H9 (cell line): ENCODE measurements around the gene TMSB15A. TPM values are rescaled to one million over a fixed set of nuclear protein-coding genes. Genes with fewer than 3 reads are reported as not detected.

Experiments
- DNase-seq: peaks from one replicate; pipeline ENCODE4 v3.0.0-alpha.2; 2017
- H2AFZ ChIP-seq: one replicate; pipeline ENCODE4 v1.6.1; 2013; ENCODE audit warnings: mild to moderate bottlenecking, low read length, control low read depth, moderate library complexity
- H2AK5ac ChIP-seq: 2 replicates; pipeline ENCODE4 v1.6.1; 2013; ENCODE audit warnings: low read length, control low read depth, mixed read lengths; ENCODE audit not compliant: insufficient read length
- H2BK120ac ChIP-seq: one replicate; pipeline ENCODE4 v1.6.1; 2013; ENCODE audit warnings: low read depth, mild to moderate bottlenecking, low read length, control low read depth, inconsistent platforms; ENCODE audit not compliant: poor library complexity, severe bottlenecking
- H2BK12ac ChIP-seq: 2 replicates; pipeline ENCODE4 v1.6.1; 2013; ENCODE audit warnings: low read length, control low read depth, mixed read lengths, low read depth; ENCODE audit not compliant: insufficient read length
- H2BK15ac ChIP-seq: 2 replicates; pipeline ENCODE4 v1.6.1; 2013; ENCODE audit warnings: low read depth, low read length, control low read depth
- H2BK20ac ChIP-seq: one replicate; pipeline ENCODE4 v1.6.1; 2013; ENCODE audit warnings: low read depth, mild to moderate bottlenecking, low read length, control low read depth, inconsistent platforms; ENCODE audit not compliant: poor library complexity, severe bottlenecking
- H2BK5ac ChIP-seq: 2 replicates; pipeline ENCODE4 v1.6.1; 2013; ENCODE audit warnings: low read length, control low read depth, mixed read lengths; ENCODE audit not compliant: insufficient read length
- H3K14ac ChIP-seq: 2 replicates; pipeline ENCODE4 v1.6.1; 2013; ENCODE audit warnings: low read length, control low read depth; ENCODE audit not compliant: insufficient read depth
- H3K18ac ChIP-seq: 2 replicates; pipeline ENCODE4 v1.6.1; 2013; ENCODE audit warnings: low read depth, mild to moderate bottlenecking, mixed read lengths, low read length, control low read depth; ENCODE audit not compliant: insufficient read length
- H3K23ac ChIP-seq: 2 replicates; pipeline ENCODE4 v1.6.1; 2013; ENCODE audit warnings: low read length, control low read depth, mixed read lengths, low read depth; ENCODE audit not compliant: insufficient read length
- H3K23me2 ChIP-seq: 2 replicates; pipeline ENCODE4 v1.6.1; 2013; ENCODE audit warnings: low read depth, mild to moderate bottlenecking, mixed read lengths, low read length, control low read depth; ENCODE audit not compliant: insufficient read length, poor library complexity, severe bottlenecking
- H3K27ac ChIP-seq: 2 replicates; pipeline ENCODE4 v1.5.1; 2013; ENCODE audit warnings: low read length, control low read depth, mixed read lengths, low read depth; ENCODE audit not compliant: insufficient read length
- H3K27me3 ChIP-seq: 2 replicates; pipeline ENCODE4 v1.6.1; 2013; ENCODE audit warnings: low read length, control low read depth, inconsistent platforms; ENCODE audit not compliant: insufficient read depth
- H3K4ac ChIP-seq: 2 replicates; pipeline ENCODE4 v1.6.1; 2013; ENCODE audit warnings: low read depth, mild to moderate bottlenecking, control low read depth, inconsistent platforms, low read length, moderate library complexity
- H3K4me1 ChIP-seq: 2 replicates; pipeline ENCODE4 v1.6.1; 2013; ENCODE audit warnings: low read length, control low read depth, inconsistent platforms; ENCODE audit not compliant: insufficient read depth
- H3K4me2 ChIP-seq: 2 replicates; pipeline ENCODE4 v1.6.1; 2013; ENCODE audit warnings: low read length, control low read depth, mixed read lengths; ENCODE audit not compliant: insufficient read length, insufficient read depth
- H3K56ac ChIP-seq: 2 replicates; pipeline ENCODE4 v1.6.1; 2013; ENCODE audit warnings: low read depth, mild to moderate bottlenecking, mixed read lengths, low read length, control low read depth; ENCODE audit not compliant: insufficient read length
- H3K79me1 ChIP-seq: 2 replicates; pipeline ENCODE4 v1.6.1; 2013; ENCODE audit warnings: low read depth, mild to moderate bottlenecking, moderate library complexity, low read length, control low read depth, inconsistent platforms; ENCODE audit not compliant: insufficient read depth, poor library complexity, severe bottlenecking
- H3K79me2 ChIP-seq: 2 replicates; pipeline ENCODE4 v1.6.1; 2013; ENCODE audit warnings: low read length, control low read depth, inconsistent platforms; ENCODE audit not compliant: insufficient read depth
- H3K9ac ChIP-seq: 2 replicates; pipeline ENCODE4 v1.6.1; 2013; ENCODE audit warnings: low read length, control low read depth, mixed read lengths; ENCODE audit not compliant: insufficient read length; ENCODE audit errors: extremely low read depth
- H3K9me3 ChIP-seq: one replicate; pipeline ENCODE4 v1.6.1; 2013; ENCODE audit warnings: low read depth, low read length, inconsistent platforms; ENCODE audit not compliant: control insufficient read depth
- H3T11ph ChIP-seq: one replicate; pipeline ENCODE4 v1.6.1; 2013; ENCODE audit warnings: mild to moderate bottlenecking, low read length, control low read depth, inconsistent platforms
- H4K20me1 ChIP-seq: one replicate; pipeline ENCODE4 v1.6.1; 2013; ENCODE audit not compliant: control insufficient read depth, insufficient read length, insufficient read depth
- H4K5ac ChIP-seq: 2 replicates; pipeline ENCODE4 v1.6.1; 2013; ENCODE audit warnings: low read depth, mild to moderate bottlenecking, mixed read lengths, low read length, control low read depth; ENCODE audit not compliant: insufficient read length
- H4K8ac ChIP-seq: replicated peaks from 2 replicates; pipeline ENCODE4 v1.6.1; 2013; ENCODE audit warnings: low read length, control low read depth, mixed read lengths, low read depth; ENCODE audit not compliant: insufficient read length
- H4K91ac ChIP-seq: 2 replicates; pipeline ENCODE4 v1.6.1; 2013; ENCODE audit warnings: low read depth, mild to moderate bottlenecking, moderate library complexity, mixed read lengths, low read length, control low read depth; ENCODE audit not compliant: insufficient read length
- H3K27ac Mint-ChIP-seq, 3 experiments: 2 replicates in 2 of 3; 3 replicates in 1 of 3; pipeline ENCODE4 v1.8.0; 2020 to 2021; ENCODE audit warnings: mixed read lengths in 3 of 3, mild to moderate bottlenecking in 1 of 3, moderate library complexity in 1 of 3
- H3K27me3 Mint-ChIP-seq: 2 replicates; pipeline ENCODE4 v1.8.0; 2021; ENCODE audit warnings: low read depth, mild to moderate bottlenecking, moderate library complexity, mixed read lengths
- H3K36me3 Mint-ChIP-seq, 3 experiments: 2 replicates in 2 of 3; 3 replicates in 1 of 3; pipeline ENCODE4 v1.8.0; 2020 to 2021; ENCODE audit warnings: low read depth in 3 of 3, mixed read lengths in 3 of 3; ENCODE audit not compliant: insufficient read depth in 1 of 3
- H3K4me1 Mint-ChIP-seq, 2 experiments: 2 replicates each; pipeline ENCODE4 v1.8.0; 2020; ENCODE audit warnings: mixed read lengths in 2 of 2
- H3K4me3 Mint-ChIP-seq, 2 experiments: 2 replicates in 1 of 2; 3 replicates in 1 of 2; pipeline ENCODE4 v1.8.0; 2020 to 2021; ENCODE audit warnings: mild to moderate bottlenecking in 2 of 2, mixed read lengths in 2 of 2, moderate library complexity in 1 of 2
- H3K9me3 Mint-ChIP-seq, 2 experiments: 2 replicates in 1 of 2; 3 replicates in 1 of 2; pipeline ENCODE4 v1.8.0; 2020; ENCODE audit warnings: mild to moderate bottlenecking in 2 of 2, mixed read lengths in 2 of 2, moderate library complexity in 1 of 2
- CTCF ChIP-seq: fragments of 200-600 bp; sonication (generic); conservative IDR thresholded peaks from 3 replicates; pipeline ENCODE4 v1.8.0; 2021; ENCODE audit warnings: antibody characterized with exemption, mild to moderate bottlenecking
- WGBS: extraction: QIAGEN DNeasy Blood & Tissue Kit; methylation state at CpG from one replicate; pipeline ENCODE4 v1.1.7; 2013; ENCODE audit warnings: missing lambda C conversion rate, low lambda C conversion rate, mixed read lengths; ENCODE audit not compliant: insufficient read length; ENCODE audit errors: extremely low coverage; 5-methylcytosine and 5-hydroxymethylcytosine counted together
- total RNA-seq: library from RNA; stranded (reverse); gene quantifications from 2 replicates; pipeline ENCODE4 v1.2.1, GENCODE V29; 2021

TMSB15A gene
- total RNA-seq, 1 experiment from 2014 or later = 69.2 TPM

GRCh38 chrX:102558607-102559006, 42.1 kb upstream of the TMSB15A start:
- Histone ChIP-seq H3K56ac (no peak overlapping the region), H3K9me3 (peaks cover 9% of the 10 kb centered on the region), H3K4me1 (no peaks in the 10 kb centered on the region), H4K5ac (no peak overlapping the region), H2BK120ac (no peak overlapping the region), H2BK20ac (no peak overlapping the region), H3K79me1 (no peaks in the 10 kb centered on the region), H4K91ac (no peak overlapping the region), H3K27ac (no peak overlapping the region), H2BK15ac (no peak overlapping the region), H3K9ac (no peak overlapping the region), H2BK5ac (no peak overlapping the region), H3K14ac (no peak overlapping the region), H2AFZ (no peak overlapping the region), H3K4ac (no peak overlapping the region), H2BK12ac (no peak overlapping the region), H3K79me2 (no peaks in the 10 kb centered on the region), H4K8ac (no peak overlapping the region), H3K27me3 (no peaks in the 10 kb centered on the region), H3K23me2 (no peaks in the 10 kb centered on the region), H3K4me2 (no peak overlapping the region), H3T11ph (no peak overlapping the region), H3K23ac (no peak overlapping the region), H4K20me1 (no peaks in the 10 kb centered on the region), H2AK5ac (no peak overlapping the region), H3K18ac (no peak overlapping the region)
- Mint-ChIP-seq H3K4me3 (no peak overlapping the region), H3K4me1 (no peaks in the 10 kb centered on the region), H3K9me3 (peaks cover 51 to 55% of the 10 kb centered on the region in 2 experiments), H3K27me3 (peaks cover 2% of the 10 kb centered on the region; the same call in 1 of the 2 replicates), H3K27ac (no peak overlapping the region), H3K36me3 (no peaks in the 10 kb centered on the region; a peak in 1 of 7 replicates)
- DNase-seq = no peak
- no peak for TF ChIP-seq CTCF
- WGBS = no CpG with 5 or more reads among the region's 2 CpGs
